ENCODE data around the gene DIAPH2.

GRCh38 chrX:97132664-97133415 lies 448.2 kb downstream of the DIAPH2 start:
- TF ChIP-seq ZNF384 (IDR thresholded peaks at IDR 0.05) (no peak), SP1 (IDR thresholded peaks at IDR 0.05) (no peak), ARNT (IDR thresholded peaks at IDR 0.05) (no peak), ELF4 (IDR thresholded peaks at IDR 0.05) (no peak), SUZ12 (IDR thresholded peaks at IDR 0.05) (no peak), HDGF (IDR thresholded peaks at IDR 0.05; ENCODE audit: borderline replicate concordance) (no peak), BHLHE40 (IDR thresholded peaks at IDR 0.05; ENCODE audit: borderline replicate concordance) (no peak), FOXK2 (IDR thresholded peaks at IDR 0.05) (no peak), TARDBP (IDR thresholded peaks at IDR 0.05) (no peak)
- TF ChIP-seq, protein P1, sequence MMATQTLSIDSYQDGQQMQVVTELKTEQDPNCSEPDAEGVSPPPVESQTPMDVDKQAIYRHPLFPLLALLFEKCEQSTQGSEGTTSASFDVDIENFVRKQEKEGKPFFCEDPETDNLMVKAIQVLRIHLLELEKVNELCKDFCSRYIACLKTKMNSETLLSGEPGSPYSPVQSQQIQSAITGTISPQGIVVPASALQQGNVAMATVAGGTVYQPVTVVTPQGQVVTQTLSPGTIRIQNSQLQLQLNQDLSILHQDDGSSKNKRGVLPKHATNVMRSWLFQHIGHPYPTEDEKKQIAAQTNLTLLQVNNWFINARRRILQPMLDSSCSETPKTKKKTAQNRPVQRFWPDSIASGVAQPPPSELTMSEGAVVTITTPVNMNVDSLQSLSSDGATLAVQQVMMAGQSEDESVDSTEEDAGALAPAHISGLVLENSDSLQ (IDR thresholded peaks at IDR 0.05): no peak
